ENCODE measurements around the gene FILIP1L.

Gene FILIP1L

GRCh38 chr3:99962703-99963102 lies 151.6 kb downstream of the FILIP1L start:
- no peak for DNase-seq (ENCODE audit: extremely low read depth, insufficient read length)
- no peaks in the 10 kb centered on the region for H3K27me3 ChIP-seq (replicated peaks; ENCODE audit: control insufficient read depth, insufficient read depth, low read length)
- no peaks in the 10 kb centered on the region for H3K36me3 ChIP-seq (ENCODE audit: control insufficient read depth, insufficient read depth, low read length)
- no peak for TF ChIP-seq CTCF (IDR thresholded peaks at IDR 0.05; ENCODE audit: insufficient read depth, low read length, poor library complexity, severe bottlenecking)
- no peak overlapping the region for H3K4me3 ChIP-seq (replicated peaks; ENCODE audit: low read depth, low read length)

GRCh38 chr3:99961756-99962515 lies 152.4 kb downstream of the FILIP1L start:
- no peak for TF ChIP-seq CTCF (IDR thresholded peaks at IDR 0.05; ENCODE audit: insufficient read depth, low read length, poor library complexity, severe bottlenecking)
- no peaks in the 10 kb centered on the region for H3K27me3 ChIP-seq (replicated peaks; ENCODE audit: control insufficient read depth, insufficient read depth, low read length)
- H3K4me3 ChIP-seq (replicated peaks; ENCODE audit: low read depth, low read length): no peak overlapping the region
- DNase-seq (ENCODE audit: extremely low read depth, insufficient read length): no peak
- no peaks in the 10 kb centered on the region for H3K36me3 ChIP-seq (ENCODE audit: control insufficient read depth, insufficient read depth, low read length)

GRCh38 chr3:99960941-99961340 lies 153.4 kb downstream of the FILIP1L start:
- Histone ChIP-seq H3K36me3 (ENCODE audit: control insufficient read depth, insufficient read depth, low read length) (no peaks in the 10 kb centered on the region), H3K27me3 (replicated peaks; ENCODE audit: control insufficient read depth, insufficient read depth, low read length) (no peaks in the 10 kb centered on the region), H3K4me3 (replicated peaks; ENCODE audit: low read depth, low read length) (no peak overlapping the region)
- DNase-seq (ENCODE audit: extremely low read depth, insufficient read length): no peak
- no peak for TF ChIP-seq CTCF (IDR thresholded peaks at IDR 0.05; ENCODE audit: insufficient read depth, low read length, poor library complexity, severe bottlenecking)

GRCh38 chr3:99960123-99960878 lies 154.0 kb downstream of the FILIP1L start:
- Histone ChIP-seq H3K27me3 (replicated peaks; ENCODE audit: control insufficient read depth, insufficient read depth, low read length) (no peaks in the 10 kb centered on the region), H3K36me3 (ENCODE audit: control insufficient read depth, insufficient read depth, low read length) (no peaks in the 10 kb centered on the region), H3K4me3 (replicated peaks; ENCODE audit: low read depth, low read length) (no peak overlapping the region)
- no peak for TF ChIP-seq CTCF (IDR thresholded peaks at IDR 0.05; ENCODE audit: insufficient read depth, low read length, poor library complexity, severe bottlenecking)
- no peak for DNase-seq (ENCODE audit: extremely low read depth, insufficient read length)

- no peak for TF ChIP-seq CTCF (IDR thresholded peaks at IDR 0.05; ENCODE audit: insufficient read depth, low read length, poor library complexity, severe bottlenecking)
- Histone ChIP-seq H3K27me3 (replicated peaks; ENCODE audit: control insufficient read depth, insufficient read depth, low read length) (no peaks in the 10 kb centered on the region), H3K36me3 (ENCODE audit: control insufficient read depth, insufficient read depth, low read length) (no peaks in the 10 kb centered on the region), H3K4me3 (replicated peaks; ENCODE audit: low read depth, low read length) (no peak overlapping the region)
- no peak for DNase-seq (ENCODE audit: extremely low read depth, insufficient read length)
Measured at GRCh38 chr3:99958222-99958912, 155.9 kb downstream of the FILIP1L start.

Measured in GM06990 (cell line).